ENCODE results near the gene MYO9B.
A peak's percentile ranks its signal among the peaks of the same experiment; 100 is the strongest.

GRCh38 chr19:17097593-17098126 is 22.1 kb downstream of the MYO9B start:
- TF ChIP-seq CTCF (IDR thresholded peaks at IDR 0.05) (no peak), POLR2A (IDR thresholded peaks at IDR 0.05) (peak in 1 of 2 donors; percentile 19)

All from heart left ventricle (tissue), 13 donors.